ENCODE results near the gene CRACR2A.

CRACR2A gene

DNA sequence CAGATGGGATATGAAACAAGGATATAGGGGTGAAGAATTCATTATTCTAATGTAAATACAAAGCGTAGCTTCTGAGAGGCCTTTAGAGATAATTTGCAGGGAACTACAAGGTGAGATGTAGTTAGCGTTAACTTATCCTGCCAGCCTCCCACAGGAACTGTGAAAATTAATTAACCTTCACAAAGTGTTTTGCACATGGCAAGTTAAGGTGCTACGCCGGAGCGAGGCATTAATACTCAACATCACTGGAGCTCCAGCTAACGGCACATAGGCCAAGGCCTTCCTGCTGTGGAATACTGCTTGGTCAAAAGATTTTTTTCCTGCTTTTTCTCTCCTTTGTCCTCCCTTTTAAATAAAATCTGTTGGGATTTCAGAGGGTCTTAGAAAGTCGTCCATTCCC is 86.5 kb downstream of the CRACR2A start:
- Histone ChIP-seq H3K9me2 (replicated peaks; ENCODE audit: insufficient read depth, low read length) (no peaks in the 10 kb centered on the region), H3K79me2 (ENCODE audit: low read length) (no peaks in the 10 kb centered on the region), H3K36me3 (replicated peaks; ENCODE audit: insufficient read depth, low read length) (no peaks in the 10 kb centered on the region), H3K9me3 (replicated peaks; ENCODE audit: insufficient read depth, low read length) (no peaks in the 10 kb centered on the region), H2AFZ (ENCODE audit: low read length) (no peak overlapping the region), H3K9ac (ENCODE audit: low read length) (no peak overlapping the region), H3K4me3 (ENCODE audit: low read length) (no peak overlapping the region), H3K4me1 (ENCODE audit: low read length) (no peaks in the 10 kb centered on the region), H4K20me1 (ENCODE audit: insufficient read depth, low read length) (no peaks in the 10 kb centered on the region), H3K27me3 (replicated peaks; ENCODE audit: insufficient read depth, low read length) (no peaks in the 10 kb centered on the region), H3K4me2 (ENCODE audit: low read depth, low read length) (no peak overlapping the region), H3F3A (ENCODE audit: insufficient read depth, low read length) (no peaks in the 10 kb centered on the region), H3K27ac (ENCODE audit: low read length) (no peak overlapping the region)
- TF ChIP-seq CTCF (IDR thresholded peaks at IDR 0.05; ENCODE audit: low read length): no peak
- TF ChIP-seq EZH2 (optimal IDR thresholded peaks at IDR 0.05; ENCODE audit: low read depth, low read length): no peak
- no peak for TF ChIP-seq EZH2phosphoT487 (IDR thresholded peaks at IDR 0.05; ENCODE audit: low read length)
- DNase-seq: no peak

DNA sequence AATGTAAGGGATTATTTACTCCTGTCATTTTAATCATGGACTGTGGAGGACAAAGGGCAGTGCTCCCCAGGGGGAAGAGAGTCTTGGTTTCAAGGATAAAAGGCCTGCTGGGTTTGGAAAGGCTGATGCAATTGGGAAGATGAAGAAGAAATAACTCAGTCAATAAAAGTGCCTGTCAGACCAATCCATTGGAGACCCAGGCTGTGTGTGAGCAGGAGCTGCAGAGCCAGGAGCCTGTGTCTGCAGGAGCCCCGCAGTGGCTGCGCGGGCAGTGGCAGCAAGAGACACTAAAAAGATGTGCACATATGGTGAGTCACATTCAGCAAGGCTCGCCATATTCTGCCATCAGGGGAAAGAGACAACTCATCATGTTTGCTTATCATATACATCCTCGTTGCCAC is 90.4 kb downstream of the CRACR2A start:
- no peak overlapping the region for H2AFZ ChIP-seq (ENCODE audit: low read length)
- no peak overlapping the region for H3K4me2 ChIP-seq (ENCODE audit: low read depth, low read length)
- H3K27ac ChIP-seq (ENCODE audit: low read length): no peak overlapping the region
- H3K4me1 ChIP-seq (ENCODE audit: low read length): no peaks in the 10 kb centered on the region
- H3F3A ChIP-seq (ENCODE audit: insufficient read depth, low read length): no peaks in the 10 kb centered on the region
- no peaks in the 10 kb centered on the region for H3K36me3 ChIP-seq (replicated peaks; ENCODE audit: insufficient read depth, low read length)
- H3K9me2 ChIP-seq (replicated peaks; ENCODE audit: insufficient read depth, low read length): no peaks in the 10 kb centered on the region
- H3K79me2 ChIP-seq (ENCODE audit: low read length): no peaks in the 10 kb centered on the region
- H3K27me3 ChIP-seq (replicated peaks; ENCODE audit: insufficient read depth, low read length): no peaks in the 10 kb centered on the region
- no peak for TF ChIP-seq EZH2 (optimal IDR thresholded peaks at IDR 0.05; ENCODE audit: low read depth, low read length)
- TF ChIP-seq EZH2phosphoT487 (IDR thresholded peaks at IDR 0.05; ENCODE audit: low read length): no peak
- no peak for TF ChIP-seq CTCF (IDR thresholded peaks at IDR 0.05; ENCODE audit: low read length)
- no peaks in the 10 kb centered on the region for H4K20me1 ChIP-seq (ENCODE audit: insufficient read depth, low read length)
- no peak overlapping the region for H3K9ac ChIP-seq (ENCODE audit: low read length)
- H3K9me3 ChIP-seq (replicated peaks; ENCODE audit: insufficient read depth, low read length): no peaks in the 10 kb centered on the region
- no peak overlapping the region for H3K4me3 ChIP-seq (ENCODE audit: low read length)
- no peak for DNase-seq

DNA sequence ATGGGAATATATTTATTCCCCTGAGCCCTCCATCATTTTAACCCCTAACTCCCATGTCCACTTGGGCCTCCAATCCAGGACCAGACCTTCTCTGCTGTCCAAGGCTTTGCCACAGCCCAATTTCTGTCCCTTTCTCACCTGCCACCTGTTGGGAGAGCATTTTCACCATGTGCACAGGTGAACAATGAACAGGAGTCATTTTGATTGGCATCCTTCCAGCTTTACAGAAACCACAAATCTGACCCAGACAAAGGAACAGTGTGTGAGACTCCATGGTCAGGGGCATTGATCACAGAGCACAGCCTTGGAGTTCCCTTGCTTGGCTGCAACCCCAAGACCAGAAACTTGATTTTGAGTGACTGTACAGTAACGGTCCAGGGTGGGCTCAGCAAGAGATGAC is 91.9 kb downstream of the CRACR2A start:
- Histone ChIP-seq H3K4me1 (ENCODE audit: low read length) (no peaks in the 10 kb centered on the region), H3K27me3 (replicated peaks; ENCODE audit: insufficient read depth, low read length) (no peaks in the 10 kb centered on the region), H3K27ac (ENCODE audit: low read length) (no peak overlapping the region), H3K9me2 (replicated peaks; ENCODE audit: insufficient read depth, low read length) (no peaks in the 10 kb centered on the region), H3F3A (ENCODE audit: insufficient read depth, low read length) (no peaks in the 10 kb centered on the region), H3K9me3 (replicated peaks; ENCODE audit: insufficient read depth, low read length) (no peaks in the 10 kb centered on the region), H3K9ac (ENCODE audit: low read length) (no peak overlapping the region), H4K20me1 (ENCODE audit: insufficient read depth, low read length) (no peaks in the 10 kb centered on the region), H2AFZ (ENCODE audit: low read length) (no peak overlapping the region), H3K4me3 (ENCODE audit: low read length) (no peak overlapping the region), H3K79me2 (ENCODE audit: low read length) (no peaks in the 10 kb centered on the region), H3K4me2 (ENCODE audit: low read depth, low read length) (no peak overlapping the region), H3K36me3 (replicated peaks; ENCODE audit: insufficient read depth, low read length) (no peaks in the 10 kb centered on the region)
- TF ChIP-seq EZH2 (optimal IDR thresholded peaks at IDR 0.05; ENCODE audit: low read depth, low read length) (no peak), EZH2phosphoT487 (IDR thresholded peaks at IDR 0.05; ENCODE audit: low read length) (no peak), CTCF (IDR thresholded peaks at IDR 0.05; ENCODE audit: low read length) (no peak)
- DNase-seq: no peak

Data from MM.1S (cell line).